GM18517 (cell line): Measurements from ENCODE around the gene FNDC10.

Source experiments
- ATAC-seq: cut with Tn5 transposase; IDR thresholded peaks from one replicate; pipeline ENCODE4 v1.9.1; 2021; ENCODE audit warnings: mild to moderate bottlenecking, moderate library complexity; ENCODE audit not compliant: unreplicated experiment

The FNDC10 gene

DNA sequence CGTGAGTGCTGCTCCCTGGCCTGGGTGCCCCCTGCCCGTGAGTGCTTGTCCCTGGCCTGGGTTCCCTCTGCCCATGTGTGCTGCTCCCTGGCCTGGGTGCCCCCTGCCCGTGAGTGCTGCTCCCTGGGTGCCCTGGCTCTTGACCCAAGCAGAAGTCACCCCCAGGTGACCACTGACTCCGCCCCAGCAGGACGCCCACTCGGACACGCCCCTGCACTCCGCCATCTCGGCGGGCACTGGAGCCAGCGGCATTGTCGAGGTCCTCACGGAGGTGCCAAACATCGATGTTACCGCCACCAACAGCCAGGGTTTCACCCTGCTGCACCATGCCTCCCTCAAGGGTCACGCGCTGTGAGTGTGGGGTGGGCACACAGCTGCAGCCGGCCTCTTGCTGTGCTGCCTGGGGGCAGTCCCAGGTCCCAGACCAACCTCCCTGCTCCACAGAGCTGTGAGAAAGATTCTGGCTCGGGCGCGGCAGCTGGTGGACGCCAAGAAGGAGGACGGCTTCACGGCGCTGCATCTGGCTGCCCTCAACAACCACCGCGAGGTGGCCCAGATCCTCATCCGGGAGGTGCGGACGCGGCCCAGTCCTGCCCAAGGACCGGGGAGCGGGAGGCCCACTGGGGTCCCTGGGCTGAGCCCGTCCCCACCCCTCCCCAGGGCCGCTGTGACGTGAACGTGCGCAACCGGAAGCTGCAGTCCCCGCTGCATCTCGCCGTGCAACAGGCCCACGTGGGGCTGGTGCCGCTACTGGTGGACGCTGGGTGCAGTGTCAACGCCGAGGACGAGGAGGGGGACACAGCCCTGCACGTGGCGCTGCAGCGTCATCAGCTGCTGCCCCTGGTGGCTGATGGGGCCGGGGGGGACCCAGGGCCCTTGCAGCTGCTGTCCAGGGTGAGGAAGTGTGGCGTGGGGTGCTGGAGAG, 28.2 kb upstream of the FNDC10 start:
- no peak for ATAC-seq

DNA sequence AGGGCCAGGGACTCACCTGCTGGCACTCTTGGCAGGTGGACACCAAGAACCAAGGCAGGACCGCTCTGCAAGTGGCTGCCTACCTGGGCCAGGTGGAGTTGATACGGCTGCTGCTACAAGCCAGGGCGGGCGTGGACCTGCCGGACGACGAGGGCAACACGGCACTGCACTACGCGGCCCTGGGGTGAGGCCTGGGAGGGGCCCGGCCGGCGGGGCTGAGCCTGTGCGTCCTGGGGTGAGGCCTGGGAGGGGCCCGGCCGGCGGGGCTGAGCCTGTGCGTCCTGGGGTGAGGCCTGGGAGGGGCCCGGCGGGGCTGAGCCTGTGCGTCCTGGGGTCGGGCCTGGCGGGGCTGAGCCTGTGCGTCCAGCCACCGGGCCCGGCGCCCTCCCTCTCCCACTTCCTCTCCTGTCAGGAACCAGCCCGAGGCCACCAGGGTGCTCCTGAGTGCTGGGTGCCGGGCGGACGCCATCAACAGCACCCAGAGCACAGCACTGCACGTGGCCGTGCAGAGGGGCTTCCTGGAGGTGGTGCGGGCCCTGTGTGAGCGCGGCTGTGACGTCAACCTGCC, 27.4 kb upstream of the FNDC10 start:
- ATAC-seq: no peak

DNA sequence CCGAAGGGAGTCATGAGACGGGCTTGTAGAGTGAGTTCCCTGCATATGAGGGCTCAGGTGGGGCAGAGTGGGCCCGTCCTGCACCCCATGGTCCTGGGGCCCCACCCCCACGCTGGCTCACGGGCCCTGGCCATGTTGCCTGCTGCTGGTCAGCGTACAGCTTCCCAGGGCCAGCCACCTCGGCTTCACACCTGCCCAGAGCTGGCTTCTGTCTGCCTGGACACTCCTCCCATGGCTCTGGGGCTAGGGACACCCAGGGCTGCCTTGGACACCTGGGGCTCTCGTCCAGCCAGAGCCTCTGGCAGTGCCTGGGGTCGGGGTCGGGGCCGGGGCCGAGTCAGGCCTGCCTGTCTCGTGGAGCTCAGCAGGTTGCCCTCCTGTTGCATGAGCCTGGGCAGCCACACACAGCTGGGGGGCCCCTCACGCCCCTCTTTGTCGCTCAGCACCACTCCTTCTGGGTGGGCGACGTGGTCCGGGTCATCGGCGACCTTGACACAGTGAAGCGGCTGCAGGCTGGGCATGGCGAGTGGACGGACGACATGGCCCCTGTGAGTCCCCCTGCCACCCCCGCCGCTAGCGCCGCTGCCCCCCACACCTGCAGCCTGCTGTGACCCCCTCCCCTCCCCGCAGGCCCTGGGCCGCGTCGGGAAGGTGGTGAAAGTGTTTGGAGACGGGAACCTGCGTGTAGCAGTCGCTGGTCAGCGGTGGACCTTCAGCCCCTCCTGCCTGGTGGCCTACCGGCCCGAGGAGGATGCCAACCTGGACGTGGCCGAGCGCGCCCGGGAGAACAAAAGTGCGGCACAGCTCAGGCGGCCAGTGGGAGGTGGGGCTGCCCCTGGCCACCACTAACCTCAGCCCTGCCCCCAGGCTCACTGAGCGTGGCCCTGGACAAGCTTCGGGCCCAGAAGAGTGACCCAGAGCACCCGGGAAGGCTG, 26.5 kb upstream of the FNDC10 start:
- ATAC-seq: no peak

DNA sequence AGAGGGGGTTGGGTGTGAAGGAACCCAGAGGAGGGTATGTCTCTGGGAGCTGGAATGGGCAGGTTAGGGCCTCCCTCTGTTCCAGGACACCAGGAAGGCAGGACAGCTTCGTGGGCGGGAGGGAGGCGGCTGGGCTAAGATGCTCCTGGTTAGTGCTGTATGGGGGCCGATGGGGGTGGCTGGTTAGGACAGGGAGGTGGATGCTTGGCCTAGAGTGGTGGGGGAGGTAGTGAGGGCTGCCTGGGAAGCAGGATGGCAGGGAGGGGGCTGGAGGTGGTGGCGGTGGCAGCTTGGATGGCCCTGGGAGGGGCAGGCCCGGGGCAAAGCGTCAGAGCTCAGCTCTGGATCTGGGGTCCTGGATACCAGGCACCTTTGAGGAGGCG, 25.9 kb upstream of the FNDC10 start:
- no peak for ATAC-seq

DNA sequence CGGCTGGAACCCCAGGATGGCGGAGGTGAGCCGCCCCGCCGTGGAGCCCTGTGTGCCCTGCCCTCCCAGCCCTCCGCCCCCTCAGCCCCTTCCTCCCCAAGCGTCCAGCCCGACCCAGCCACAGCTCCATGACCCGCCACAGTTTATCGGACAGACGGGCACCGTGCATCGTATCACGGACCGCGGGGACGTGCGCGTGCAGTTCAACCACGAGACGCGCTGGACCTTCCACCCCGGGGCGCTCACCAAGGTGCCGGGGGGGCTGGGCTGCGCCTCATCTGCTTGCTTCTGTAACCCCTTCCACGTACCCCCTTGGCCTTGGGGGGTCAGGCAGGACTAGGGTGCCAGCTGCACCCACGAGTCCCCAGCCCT, 25.5 kb upstream of the FNDC10 start:
- ATAC-seq: no peak

DNA sequence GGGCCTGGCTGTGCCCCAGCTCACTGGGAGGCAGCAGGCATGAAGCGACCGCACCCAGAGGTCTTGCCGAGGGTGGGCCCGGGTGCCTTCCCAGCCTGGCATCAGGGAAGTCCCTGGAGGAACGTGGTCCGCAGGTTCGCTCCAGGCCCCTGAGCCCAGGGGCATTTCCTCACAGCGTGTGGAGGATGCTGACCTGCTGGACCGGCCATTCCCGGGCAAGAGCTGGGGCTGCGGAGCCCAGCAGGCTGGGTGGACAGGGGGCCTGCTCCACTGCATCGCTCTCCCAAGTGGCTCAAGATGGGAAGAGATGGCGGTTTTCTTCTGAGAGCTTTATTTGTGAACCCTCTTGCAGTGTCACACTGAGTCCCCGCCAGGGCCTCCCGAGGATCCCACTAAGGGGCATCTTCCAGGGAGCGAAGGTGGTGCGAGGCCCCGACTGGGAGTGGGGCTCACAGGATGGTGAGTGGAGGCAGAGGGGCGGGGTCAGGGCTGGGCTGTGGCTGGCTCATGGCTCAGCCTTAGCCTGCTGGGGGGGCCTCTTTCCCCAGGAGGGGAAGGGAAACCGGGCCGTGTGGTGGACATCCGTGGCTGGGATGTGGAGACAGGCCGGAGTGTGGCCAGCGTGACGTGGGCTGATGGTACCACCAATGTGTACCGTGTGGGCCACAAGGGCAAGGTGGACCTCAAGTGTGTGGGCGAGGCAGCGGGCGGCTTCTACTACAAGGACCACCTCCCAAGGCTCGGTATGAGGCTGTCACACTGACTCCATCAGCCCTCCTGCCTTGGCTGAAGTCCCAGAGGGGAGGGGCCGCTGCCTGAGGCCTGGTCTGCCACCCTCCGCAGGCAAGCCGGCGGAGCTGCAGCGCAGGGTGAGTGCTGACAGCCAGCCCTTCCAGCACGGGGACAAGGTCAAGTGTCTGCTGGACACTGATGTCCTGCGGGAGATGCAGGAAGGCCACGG, 24.8 kb upstream of the FNDC10 start:
- ATAC-seq: no peak

DNA sequence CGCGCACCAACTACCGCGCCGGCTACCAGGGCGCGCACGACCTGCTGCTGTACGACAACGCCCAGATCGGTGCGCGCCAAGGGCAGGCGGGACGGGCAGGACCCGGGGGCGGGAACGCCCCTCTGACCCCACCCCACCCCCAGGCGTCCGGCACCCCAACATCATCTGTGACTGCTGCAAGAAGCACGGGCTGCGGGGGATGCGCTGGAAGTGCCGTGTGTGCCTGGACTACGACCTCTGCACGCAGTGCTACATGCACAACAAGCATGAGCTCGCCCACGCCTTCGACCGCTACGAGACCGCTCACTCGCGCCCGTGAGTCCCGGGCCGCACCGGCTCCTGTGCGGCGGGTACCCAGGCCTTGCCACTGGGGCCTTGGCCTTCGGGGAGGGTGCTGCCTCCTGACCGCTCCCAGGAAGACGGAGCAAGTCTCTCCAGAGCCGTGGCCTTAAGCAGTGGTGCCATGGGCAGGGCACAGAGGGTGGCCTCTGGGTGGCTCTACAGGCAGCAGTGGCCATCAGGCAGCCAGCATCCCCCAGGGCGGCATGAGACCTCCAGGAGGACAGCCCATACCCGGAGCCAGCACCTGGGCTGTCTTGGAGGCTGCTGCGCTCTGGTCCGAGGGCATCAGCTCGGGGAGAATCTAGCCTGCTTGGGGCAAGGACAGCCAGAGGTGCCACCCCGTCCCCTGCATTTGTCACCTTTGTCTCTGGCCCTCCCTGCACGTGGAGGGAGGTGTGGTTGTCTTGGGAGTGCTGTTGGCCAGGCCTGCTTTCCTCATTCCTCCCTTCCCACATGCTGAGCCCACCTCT, 23.9 kb upstream of the FNDC10 start:
- no peak for ATAC-seq

DNA sequence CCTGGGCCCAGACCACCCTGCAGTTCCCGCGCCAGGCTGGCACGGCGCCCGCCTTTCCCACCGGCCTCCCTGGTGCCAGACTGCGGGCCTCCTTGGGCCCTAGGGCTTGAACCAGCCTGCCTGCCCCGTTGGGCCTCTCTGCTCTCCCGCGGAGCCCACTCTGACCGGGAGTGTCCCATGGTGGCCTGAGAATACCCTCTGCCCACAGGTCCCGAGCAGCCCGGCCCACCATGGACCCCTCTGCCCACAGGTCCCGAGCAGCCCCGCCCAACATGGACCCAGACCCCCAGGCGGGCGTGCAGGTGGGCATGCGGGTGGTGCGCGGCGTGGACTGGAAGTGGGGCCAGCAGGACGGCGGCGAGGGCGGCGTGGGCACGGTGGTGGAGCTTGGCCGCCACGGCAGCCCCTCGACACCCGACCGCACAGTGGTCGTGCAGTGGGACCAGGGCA, 23.3 kb upstream of the FNDC10 start:
- no peak for ATAC-seq

DNA sequence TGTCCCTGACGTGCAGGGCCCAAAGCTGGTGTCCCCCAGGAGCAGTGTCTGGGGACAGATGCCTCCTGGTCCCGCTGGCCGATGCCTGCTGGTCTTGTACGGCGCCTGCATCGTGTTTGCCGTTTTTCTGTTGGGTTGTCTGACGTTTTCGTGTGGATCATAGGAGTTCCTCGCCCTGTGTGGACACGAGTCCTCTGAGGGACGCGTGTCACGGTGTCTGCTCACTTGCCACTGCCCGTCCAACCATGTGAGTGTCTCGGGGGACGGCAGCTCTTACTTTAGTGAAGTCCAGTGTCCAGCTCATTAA, 22.8 kb upstream of the FNDC10 start:
- no peak for ATAC-seq

DNA sequence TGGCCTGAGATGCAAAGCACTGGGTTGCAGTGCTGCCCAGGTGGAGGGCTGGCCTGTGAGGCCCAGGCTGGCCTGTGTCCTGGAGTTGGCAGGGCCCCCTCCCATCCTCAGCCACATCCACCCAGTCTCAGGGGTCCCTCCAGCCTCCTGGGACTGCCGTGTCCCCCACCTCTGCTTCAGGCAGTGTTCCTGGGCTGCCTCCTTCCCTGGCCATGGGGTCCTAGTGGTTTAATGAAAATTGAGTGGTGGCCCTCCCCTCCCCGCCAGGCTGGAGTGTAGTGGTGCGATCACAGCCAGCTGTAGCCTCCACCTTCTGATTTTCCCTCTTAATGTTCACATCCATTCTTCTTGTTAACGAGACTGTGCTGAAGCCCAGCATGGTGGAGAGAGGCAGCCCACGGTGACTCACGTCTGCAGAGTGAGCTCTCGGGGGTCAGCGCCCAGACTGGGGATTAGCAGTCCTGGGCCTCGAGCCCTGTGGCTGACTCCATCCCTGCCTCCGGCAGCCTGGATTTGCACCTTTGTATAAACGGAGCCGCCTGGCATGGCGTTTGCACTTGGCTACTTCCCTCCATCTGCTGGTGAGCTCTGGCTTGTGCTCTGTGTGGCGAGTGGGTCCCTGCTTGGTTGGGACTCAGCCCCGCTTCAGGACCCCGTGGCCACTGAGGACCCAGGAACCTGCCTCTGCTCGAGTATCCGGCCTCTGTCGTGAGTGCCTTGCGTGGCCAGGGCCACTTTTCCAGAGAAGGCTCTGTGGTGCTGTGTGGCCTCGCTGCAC, 22.3 kb upstream of the FNDC10 start:
- ATAC-seq: no peak

DNA sequence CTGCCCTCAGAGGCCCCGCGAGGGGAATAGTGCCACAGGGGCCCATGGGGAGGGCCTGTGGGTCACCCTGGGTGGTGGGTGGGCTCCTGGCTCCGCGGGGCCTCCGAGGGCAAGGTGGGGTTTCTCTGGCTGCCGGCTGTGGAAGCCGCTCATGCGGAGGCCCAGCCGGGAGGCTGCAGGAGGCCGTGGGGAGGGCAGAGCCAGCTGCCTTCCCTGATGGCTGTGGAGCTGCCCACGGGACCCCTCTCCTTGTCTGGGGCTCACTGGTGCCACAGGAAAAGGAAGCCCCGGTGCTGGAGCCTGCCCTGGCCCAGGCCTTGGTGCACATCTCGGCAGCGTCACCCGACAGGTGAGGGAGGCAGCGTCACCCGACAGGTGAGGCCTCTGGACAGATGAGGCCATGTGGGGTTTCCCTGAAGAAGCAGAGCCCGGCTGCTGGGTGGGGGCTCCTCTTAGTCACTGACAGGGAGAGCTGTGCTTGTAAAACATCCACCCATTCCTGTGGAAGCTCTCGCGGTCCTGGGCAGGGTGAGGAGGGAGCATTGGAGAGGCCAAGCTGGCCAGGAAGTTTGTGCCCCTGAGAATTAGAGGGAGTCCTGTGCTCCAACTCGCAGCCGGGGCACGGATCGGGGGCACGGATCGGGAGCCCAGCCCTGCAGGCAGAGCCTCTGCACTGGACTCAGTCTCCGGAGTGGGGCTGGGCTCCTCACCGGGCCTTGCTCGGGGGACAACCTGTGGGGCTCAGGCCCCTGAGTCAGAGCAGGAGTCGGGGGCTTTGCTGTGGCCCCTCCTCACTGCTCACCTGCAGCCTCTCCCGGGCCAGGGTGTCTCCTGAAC, 21.5 kb upstream of the FNDC10 start:
- ATAC-seq: no peak

DNA sequence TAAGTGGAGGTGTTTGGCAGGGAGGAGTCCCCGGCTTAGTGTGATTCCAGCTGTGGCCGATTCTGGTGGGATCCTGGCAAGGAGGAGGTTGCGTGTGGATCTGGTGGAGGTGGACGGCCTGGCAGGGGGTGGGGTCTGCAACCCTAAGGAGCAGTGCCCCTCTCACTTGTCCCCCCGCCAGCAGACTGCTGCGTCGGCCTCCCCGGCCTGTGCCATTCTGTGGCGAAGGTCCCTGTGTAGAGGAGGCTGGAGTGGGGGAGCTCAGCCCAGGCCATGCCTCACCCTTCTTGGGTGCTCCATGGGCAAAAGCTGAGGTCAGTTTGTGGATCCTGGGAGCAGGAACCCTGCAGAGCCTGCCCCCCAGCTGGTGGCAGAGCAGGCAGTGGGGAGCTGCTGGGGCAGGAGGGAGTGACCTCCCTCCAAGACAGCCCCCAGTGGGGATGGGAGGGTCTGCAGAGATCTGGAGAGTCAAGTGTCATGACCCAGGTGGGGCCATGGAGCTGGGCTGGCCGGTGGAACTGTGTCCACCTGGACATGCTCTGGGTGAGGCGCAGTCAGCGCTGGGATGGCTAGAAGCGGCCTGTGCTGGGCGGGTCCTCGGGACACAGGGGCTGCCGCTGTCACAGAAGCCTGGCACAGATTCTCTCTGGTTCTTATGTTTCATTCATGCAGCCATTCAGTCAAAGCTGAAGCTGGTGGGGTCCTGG, 20.7 kb upstream of the FNDC10 start:
- ATAC-seq: no peak

DNA sequence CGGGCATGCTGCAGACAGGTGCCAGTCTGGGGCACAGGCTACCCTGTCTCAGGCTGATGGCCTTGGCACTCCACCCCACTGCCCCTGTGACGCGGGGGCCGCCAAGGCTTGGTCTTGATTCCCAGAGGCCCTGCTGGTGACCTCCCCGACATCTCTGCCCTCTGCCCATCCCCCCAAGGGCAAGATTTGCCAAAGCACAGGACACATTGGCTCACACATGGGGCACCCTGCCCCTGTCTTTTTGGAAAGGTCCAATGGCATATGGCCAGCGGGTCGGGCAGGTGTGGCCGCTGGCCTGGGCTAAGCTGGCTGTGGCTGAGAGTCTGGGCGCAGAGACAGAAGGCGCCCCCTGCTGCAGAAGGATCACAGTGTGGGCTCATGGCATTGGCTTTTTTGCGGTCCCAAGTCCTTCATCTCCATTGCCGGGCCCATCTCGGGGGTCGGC, 20.0 kb upstream of the FNDC10 start:
- no peak for ATAC-seq

DNA sequence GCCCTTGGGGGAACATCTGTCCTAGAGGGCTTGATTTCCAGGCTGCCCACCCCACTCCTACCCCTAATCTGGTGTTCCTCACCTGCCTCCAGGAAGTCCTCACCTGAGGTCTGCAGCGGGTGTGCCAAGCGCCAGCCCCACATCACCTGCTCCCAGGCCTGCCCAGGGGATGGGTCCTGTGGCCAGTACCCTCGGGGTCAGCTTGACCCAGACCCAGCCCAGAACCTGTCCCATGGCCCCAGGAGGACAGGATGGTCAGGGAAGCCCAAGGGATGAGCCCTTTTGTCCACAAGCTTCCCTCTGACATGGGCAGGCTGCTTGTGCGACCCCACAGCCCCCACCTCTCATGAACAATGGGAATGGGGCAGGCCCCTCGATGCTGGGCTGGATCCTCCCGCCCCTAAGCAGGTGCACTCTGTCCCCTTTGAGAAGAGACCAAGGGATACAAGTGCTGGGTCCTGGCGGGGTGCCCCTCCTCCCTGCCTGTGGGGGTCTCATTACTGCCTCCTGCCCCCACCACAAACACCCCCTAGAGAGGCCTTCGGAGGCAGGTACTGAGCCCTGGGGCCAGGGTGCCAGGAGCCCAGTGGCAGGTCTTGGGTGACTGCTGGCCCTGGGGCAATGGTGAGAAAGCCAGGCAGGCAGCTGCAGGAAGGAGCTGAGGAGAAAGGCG, 18.6 kb upstream of the FNDC10 start:
- ATAC-seq: no peak

DNA sequence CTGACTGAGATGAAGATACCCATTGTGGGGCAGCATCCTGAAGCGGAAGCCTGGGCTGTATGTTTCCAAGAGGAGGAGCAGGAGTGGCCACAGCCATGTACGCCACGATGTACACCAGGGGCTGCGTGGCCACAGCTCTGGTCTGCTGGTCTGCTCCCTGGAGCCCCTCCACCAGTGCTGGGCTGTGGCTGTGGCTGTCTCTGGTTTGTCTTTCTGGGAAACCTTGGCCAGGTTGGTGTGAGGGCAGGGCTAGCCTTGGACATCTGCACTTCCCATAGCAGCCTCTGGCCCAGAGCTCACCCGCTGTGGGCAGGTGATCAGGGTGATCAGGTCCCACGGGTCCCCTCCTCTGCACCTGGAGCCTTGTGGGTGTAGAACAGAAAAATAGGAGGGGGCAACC, 18.0 kb upstream of the FNDC10 start:
- no peak for ATAC-seq

DNA sequence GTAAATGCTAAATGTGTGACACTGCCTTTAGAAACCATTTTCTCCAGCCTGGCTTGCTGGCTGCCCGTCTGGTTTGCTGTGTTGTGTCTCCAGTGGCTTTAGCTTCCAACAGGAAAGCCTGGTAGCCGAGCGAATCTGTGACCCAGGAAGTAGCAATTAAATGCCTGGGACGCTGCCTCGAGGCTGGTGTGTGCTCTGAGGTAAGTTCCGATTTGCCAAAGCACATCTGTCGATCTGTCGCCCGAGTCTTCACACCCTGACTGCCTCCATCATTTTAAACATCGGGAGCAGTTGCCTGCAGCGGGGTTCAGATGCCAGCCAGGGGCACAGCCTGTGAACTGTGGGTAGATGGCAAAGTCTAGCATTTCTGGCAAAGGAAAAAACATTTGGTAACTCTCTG, 17.6 kb upstream of the FNDC10 start:
- ATAC-seq: no peak

DNA sequence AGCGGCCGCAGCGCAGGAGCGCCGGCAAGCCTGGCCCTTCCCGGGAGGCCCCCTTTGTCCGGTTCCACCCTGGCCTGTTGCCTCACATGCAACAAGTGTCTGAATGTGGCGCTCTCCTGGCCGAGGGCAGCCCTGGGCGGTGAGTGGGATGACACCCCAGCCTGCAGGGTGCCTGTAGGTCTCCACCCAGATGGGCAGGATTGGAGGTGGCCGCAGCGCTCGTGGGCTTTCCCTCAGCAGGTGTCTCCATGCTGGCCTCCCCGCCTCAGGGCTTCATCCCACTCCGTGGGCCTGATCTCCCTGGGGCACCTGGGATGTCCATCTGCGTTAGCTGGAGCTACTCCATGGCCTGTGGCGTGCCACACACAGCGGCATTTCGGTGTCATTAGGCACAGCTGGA, 16.9 kb upstream of the FNDC10 start:
- no peak for ATAC-seq
